Endothelial cell (in vitro differentiated cells): ENCODE results near the gene CC2D1A. TPM values are rescaled to one million over a fixed set of nuclear protein-coding genes. Genes with fewer than 3 reads are reported as not detected.

Experiments used
- DNase-seq: peaks from one replicate; pipeline ENCODE4 v3.0.0; 2021; ENCODE audit warnings: low spot score
- H3K27ac Mint-ChIP-seq: one replicate; pipeline ENCODE4 v1.8.0; 2021; ENCODE audit warnings: mixed read lengths, inconsistent platforms; ENCODE audit not compliant: unreplicated experiment
- H3K27me3 Mint-ChIP-seq: one replicate; pipeline ENCODE4 v1.8.0; 2021; ENCODE audit warnings: mild to moderate bottlenecking, moderate library complexity, mixed read lengths, inconsistent platforms; ENCODE audit not compliant: unreplicated experiment
- H3K36me3 Mint-ChIP-seq: one replicate; pipeline ENCODE4 v1.8.0; 2021; ENCODE audit warnings: mild to moderate bottlenecking, low read depth, mixed read lengths, inconsistent platforms; ENCODE audit not compliant: unreplicated experiment
- H3K4me1 Mint-ChIP-seq: one replicate; pipeline ENCODE4 v1.8.0; 2021; ENCODE audit warnings: mild to moderate bottlenecking, mixed read lengths, inconsistent platforms; ENCODE audit not compliant: unreplicated experiment
- H3K4me3 Mint-ChIP-seq: one replicate; pipeline ENCODE4 v1.8.0; 2021; ENCODE audit warnings: mild to moderate bottlenecking, mixed read lengths, inconsistent platforms; ENCODE audit not compliant: unreplicated experiment
- H3K9me3 Mint-ChIP-seq: one replicate; pipeline ENCODE4 v1.8.0; 2021; ENCODE audit warnings: mixed read lengths, inconsistent platforms; ENCODE audit not compliant: unreplicated experiment
- CTCF ChIP-seq: fragments of 200-600 bp; sonication (generic); IDR thresholded peaks from one replicate; pipeline ENCODE4 v1.5.0; 2021; ENCODE audit warnings: antibody characterized with exemption; ENCODE audit not compliant: unreplicated experiment
- total RNA-seq: library from RNA; stranded (reverse); fragmentation: NEBNext Ultra II Directional; extraction: Animal tissue kit (Norgen Biotek cat#: 25700); gene quantifications from one replicate; pipeline ENCODE4 v1.2.1, GENCODE V29; 2021; ENCODE audit not compliant: unreplicated experiment

Gene CC2D1A
- total RNA-seq, 1 donor from 2014 or later: 17.1 TPM

GRCh38 chr19:13861392-13861713, 44.6 kb upstream of the CC2D1A start:
- Mint-ChIP-seq H3K4me3 (peak overlapping the region; percentile 51), H3K9me3 (no peaks in the 10 kb centered on the region), H3K4me1 (peaks cover 13% of the 10 kb centered on the region), H3K27me3 (peaks cover 18% of the 10 kb centered on the region), H3K27ac (peak overlapping the region; percentile 42), H3K36me3 (peaks cover 5% of the 10 kb centered on the region)
- no peak for TF ChIP-seq CTCF
- no peak for DNase-seq

GRCh38 chr19:13861714-13862531, 44.1 kb upstream of the CC2D1A start:
- peak overlapping the region; percentile 56 for H3K4me3 Mint-ChIP-seq
- peaks cover 17% of the 10 kb centered on the region for H3K4me1 Mint-ChIP-seq
- peak overlapping the region; percentile 42 for H3K27ac Mint-ChIP-seq
- peaks cover 22% of the 10 kb centered on the region for H3K27me3 Mint-ChIP-seq
- DNase-seq: peak; percentile 98
- peaks cover 10% of the 10 kb centered on the region for H3K36me3 Mint-ChIP-seq
- TF ChIP-seq CTCF: peak; percentile 99
- H3K9me3 Mint-ChIP-seq: no peaks in the 10 kb centered on the region

- Mint-ChIP-seq H3K4me1 (peaks cover 17% of the 10 kb centered on the region), H3K27me3 (peaks cover 30% of the 10 kb centered on the region), H3K9me3 (no peaks in the 10 kb centered on the region), H3K4me3 (peak overlapping the region; percentile 81), H3K36me3 (peaks cover 10% of the 10 kb centered on the region), H3K27ac (peak overlapping the region; percentile 11)
- no peak for DNase-seq
- no peak for TF ChIP-seq CTCF
These were observed 41.8 kb upstream of the CC2D1A start for GRCh38 chr19:13864046-13864666.

GRCh38 chr19:13864667-13865570, 41.1 kb upstream of the CC2D1A start:
- peaks cover 30% of the 10 kb centered on the region for H3K27me3 Mint-ChIP-seq
- peak overlapping the region; percentile 81 for H3K4me3 Mint-ChIP-seq
- H3K4me1 Mint-ChIP-seq: peaks cover 15% of the 10 kb centered on the region

More at GRCh38 chr19:13864667-13865570, 41.1 kb upstream of the CC2D1A start:
- Mint-ChIP-seq H3K9me3 (no peaks in the 10 kb centered on the region), H3K36me3 (peaks cover 10% of the 10 kb centered on the region), H3K27ac (peak overlapping the region; percentile 11)
- TF ChIP-seq CTCF: no peak
- no peak for DNase-seq
